Measurements from ENCODE around the gene C1QB. TPM values are rescaled to one million over a fixed set of nuclear protein-coding genes. Genes with fewer than 3 reads are reported as not detected.
"Not testable (repeated sequence)": the region's sequence is repeated elsewhere in the genome, so short reads cannot be mapped to it uniquely, and the experiment has no call there.

The C1QB gene
- polyA plus RNA-seq, 4 donors = 9.0 to 31.9 (median 10.1) TPM

DNA sequence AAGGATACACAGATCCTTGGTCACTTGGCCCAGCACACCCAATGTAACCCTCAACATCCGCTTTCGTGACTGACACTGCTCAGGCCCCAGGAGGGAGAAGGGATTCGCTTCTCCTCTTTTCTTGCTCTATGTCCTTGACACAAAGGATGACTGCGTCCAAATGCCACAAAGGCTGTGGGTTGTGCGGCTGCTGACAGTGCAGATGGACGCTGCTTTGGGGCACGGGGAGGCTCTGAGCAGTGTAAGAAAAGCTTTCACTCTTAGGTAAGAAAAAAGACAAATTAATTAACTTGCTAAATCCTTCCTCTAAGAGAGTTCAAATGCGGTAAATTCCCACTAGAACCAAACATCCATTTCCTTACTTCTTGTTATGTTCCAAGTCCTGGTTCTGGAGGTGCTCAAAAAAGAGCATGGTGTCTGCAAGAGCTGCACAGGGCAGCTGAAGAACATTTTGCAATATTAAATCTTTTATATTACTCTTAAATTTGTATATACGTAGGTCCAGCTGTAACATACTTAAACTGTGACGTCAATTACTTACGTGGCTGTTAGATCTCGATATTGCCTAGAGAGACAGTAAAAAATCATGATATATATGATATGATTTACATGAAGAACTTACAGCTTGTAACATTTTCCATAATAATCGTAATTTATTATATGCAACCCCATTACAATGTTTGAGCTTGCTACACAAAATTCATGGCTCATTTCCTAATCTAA lies 38.2 kb downstream of the C1QB start:
- no peak for DNase-seq (ENCODE audit: low read depth in 4 of 4, low spot score in 3 of 4)

DNA sequence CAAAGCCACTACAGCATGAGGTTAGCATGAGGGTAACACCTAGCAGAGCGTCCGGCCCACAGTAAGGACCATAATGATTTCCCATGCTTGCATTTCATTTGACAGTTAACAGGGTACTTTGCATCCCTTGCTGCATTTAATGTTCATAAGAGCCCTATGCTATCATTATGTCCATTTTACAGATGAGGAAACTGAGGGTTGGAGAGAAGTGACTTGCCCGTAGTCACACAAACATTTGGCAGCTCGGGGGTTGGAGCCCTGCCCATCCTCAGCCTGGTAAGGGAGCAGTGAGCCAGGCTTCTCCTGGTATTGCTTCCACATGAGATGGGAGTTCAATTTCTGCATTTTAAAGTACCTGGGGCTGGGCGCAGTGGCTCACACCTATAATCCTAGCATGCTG lies 41.1 kb downstream of the C1QB start:
- no peak for DNase-seq (ENCODE audit: low read depth in 4 of 4, low spot score in 3 of 4)

DNA sequence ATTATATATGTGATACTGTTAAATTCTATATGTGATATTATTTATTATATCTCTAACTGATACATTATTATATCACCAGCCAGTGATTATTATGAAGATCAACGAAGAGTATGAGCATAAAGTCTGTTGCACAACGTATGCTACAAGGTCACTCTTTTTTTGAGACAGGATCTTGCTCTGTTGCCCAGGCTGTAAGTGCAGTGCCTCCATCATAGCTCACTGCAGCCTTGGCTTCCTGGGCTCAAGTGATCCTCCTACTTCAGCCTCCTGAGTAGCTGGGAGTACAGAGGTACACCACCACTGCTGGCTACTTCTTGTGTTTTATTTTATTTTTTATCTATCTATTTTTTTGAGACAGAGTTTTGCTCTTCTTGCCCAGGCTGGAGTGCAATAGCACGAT lies 43.6 kb downstream of the C1QB start:
- no peak for DNase-seq (ENCODE audit: low read depth in 4 of 4, low spot score in 3 of 4)

DNA sequence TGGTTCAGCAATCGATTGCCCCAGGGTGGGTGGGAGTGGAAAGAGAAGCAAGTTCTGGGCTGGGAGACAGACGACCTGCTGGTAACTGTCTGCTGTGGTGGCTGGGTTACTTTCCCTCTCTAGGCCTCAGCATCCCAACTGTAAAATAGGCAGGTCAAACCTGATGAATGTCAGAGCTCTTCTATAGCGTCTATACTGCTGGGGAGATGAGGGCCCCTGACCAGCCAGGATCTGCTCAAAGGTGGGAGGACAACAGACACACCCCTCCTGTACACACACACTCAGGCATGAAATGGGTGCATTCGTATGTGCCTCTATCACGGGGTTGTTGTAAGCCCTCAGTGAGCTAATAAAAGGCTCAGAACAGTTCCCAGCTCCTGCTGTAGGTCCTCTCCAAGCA lies 44.9 kb downstream of the C1QB start:
- no peak for DNase-seq (ENCODE audit: low read depth in 4 of 4, low spot score in 3 of 4)

DNA sequence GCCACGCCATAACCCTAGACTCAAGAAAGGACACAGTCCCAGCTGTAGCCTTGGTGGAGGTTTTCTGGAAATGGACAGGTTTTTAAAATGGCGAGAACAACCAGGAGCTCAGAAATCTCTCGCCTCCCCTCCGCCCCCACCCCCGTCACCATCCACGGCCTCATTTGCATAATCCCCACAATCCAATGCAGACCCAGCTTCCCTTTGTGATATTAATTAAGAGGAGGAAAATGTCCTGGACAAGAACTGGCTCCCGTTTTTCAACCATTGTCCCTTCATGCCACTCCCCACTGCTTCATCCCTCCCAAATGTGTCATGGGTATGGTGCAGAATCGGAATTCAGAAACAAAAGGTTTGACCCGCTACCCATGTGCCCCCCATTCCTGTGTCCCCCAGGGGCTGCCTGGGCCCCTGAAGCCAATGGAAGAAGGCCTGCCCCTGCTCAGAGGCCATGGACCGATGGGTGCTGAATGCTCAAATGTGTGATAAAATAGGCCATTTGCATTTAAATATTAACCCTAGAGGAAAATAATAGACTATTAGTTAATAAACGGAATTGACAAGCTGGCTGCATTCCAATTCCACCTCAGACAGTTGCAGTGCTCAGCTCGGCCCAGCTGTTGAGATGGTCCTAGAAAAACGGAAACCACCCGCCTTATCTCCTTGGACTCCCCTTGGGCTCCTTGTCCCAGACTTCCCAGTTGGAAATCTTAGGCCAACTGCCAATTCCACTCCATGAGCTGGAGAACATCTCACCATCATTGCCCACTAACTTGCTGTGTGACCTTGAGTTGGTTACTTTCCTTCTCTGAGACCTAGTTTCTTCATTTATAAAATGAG lies 46.9 kb downstream of the C1QB start:
- DNase-seq (ENCODE audit: low read depth in 4 of 4, low spot score in 3 of 4) = no peak

DNA sequence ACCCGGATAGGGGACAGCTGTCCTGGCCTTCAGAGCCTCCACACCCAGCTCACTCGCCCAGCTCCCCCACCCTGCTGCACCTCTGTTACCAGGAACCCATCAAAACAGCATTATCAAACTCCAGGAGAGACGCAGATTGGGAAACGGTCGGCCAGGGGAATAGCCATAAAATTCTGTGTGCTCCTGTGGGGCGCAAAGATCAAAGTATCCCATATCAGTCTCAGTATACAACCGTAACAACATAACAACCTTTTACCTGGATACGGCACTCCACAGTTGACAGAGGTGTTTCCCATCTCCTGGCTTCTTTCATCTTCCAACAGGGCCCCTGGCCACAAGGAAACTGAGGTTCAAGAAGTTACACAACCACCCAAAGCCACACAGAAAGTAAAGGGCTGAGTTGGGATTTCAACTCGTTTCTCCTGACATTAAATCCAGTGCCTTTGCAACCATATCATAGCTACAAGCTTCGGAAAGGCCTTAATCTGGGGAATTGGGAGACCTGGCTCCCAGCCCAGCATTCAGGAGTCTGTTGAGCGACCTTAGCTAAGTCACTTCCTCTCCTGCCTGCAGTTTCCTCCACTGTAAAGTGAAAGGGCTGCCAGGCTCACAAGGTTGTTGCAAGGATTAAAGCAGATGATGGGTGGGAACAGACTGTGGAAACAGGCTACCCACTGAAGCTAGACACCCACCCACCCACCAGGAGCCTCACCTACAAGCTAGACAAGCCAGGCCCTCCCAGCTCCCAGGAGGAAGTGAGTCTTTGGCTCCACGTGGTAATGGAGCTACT lies 49.5 kb downstream of the C1QB start:
- DNase-seq (ENCODE audit: low read depth in 4 of 4, low spot score in 3 of 4) = no peak

DNA sequence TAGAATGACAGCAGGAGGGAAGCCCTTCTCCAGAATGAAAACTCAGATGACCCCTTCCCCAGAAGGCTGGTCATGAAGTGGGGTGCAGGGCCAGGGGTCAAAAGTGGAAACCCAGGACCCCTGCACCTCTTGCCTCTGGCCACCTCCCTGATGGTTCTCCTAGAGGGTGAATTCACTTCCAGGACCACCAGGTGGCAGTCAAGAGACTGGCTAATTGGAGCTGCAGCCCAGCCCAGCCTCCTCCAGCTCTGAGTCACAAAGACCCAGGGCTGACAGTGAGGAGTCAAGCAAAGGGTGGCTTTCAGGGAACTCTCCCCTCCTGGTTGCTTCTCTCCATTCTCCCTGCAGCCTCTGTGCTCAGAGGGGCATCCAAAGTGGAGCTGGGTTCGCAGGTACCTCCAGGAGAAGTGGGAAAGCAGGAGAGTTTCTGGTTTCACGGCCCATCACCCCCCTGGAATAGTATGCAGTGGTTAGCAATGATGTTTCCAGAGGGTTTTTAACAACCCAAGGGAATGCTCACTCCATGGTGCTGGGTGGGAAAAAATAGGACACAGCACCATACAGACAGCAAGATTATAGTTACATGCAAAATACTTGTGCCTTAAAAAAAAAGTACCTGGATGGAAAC lies 51.5 kb downstream of the C1QB start:
- DNase-seq (ENCODE audit: low read depth in 4 of 4, low spot score in 3 of 4) = peak in 2 of 4 donors; percentile 49 to 58

DNA sequence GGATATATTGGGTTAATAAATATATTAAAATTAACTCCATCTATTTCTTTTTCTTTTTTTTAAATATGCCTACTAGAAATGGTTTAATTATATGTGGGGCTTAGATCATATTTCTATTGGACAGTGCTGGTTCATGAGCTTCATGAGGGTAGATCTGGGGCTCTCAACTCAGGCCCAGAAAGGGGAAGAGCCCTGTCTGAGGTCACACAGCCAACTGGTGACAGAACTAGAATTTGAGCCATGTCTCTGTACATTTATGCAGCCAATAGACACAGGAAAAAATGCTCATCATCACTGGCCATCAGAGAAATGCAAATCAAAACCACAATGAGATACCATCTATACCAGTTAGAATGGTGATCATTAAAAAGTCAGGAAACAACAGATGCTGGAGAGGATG lies 52.5 kb downstream of the C1QB start:
- no peak for DNase-seq (ENCODE audit: low read depth in 4 of 4, low spot score in 3 of 4)

DNA sequence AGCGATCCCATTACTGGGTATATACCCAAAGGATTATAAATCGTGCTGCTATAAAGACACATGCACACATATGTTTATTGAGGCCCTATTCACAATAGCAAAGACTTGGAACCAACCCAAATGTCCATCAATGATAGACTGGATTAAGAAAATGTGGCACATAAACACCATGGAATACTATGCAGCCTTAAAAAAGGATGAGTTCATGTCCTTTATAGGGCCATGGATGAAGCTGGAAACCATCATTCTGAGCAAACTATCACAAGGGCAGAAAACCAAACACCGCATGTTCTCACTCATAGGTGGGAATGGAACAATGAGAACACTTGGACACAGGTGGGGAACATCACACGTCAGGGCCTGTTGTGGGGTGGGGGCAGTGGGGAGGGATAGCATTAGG lies 53.1 kb downstream of the C1QB start:
- not testable (repeated sequence) for DNase-seq (ENCODE audit: low read depth in 4 of 4, low spot score in 3 of 4)

DNA sequence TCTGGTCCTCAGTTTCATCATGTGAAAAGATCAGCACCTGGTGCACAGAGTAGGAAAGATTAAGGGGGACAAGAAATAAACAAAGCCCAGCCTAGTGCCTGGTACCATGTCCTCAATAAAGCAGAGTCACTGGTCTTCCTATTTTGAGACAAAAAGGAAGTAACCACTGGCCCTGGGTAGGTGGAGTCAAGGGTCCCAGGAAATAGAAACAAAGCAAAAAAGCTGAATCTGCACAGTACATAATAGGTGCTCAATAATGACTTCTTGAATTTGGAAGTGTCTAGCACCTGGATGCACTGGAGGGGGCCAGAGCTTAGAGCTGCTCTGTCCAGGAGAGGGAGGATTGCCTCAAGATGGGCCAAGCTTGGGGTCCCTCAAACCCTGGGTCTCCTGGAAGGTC lies 55.7 kb downstream of the C1QB start:
- no peak for DNase-seq (ENCODE audit: low read depth in 4 of 4, low spot score in 3 of 4)

DNA sequence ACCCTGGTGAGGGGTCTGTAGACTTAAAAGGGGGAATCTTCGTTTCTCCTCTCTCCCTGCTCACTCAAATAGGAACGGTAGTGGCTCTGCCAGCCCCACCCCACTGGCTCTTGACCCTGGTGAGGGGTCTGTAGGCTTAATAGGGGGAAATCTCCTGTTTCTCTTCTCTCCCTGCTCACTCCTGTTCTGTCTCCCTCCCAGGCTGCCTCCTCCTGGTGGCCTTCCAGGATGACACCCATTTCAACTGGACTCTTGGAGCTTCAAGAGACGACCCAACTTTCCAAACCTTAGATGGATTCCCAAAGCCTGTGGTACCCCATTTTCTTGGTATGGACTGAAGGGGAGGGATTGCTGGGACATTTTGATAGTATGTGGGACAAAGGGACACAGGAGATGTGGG lies 56.2 kb downstream of the C1QB start:
- no peak for DNase-seq (ENCODE audit: low read depth in 4 of 4, low spot score in 3 of 4)

DNA sequence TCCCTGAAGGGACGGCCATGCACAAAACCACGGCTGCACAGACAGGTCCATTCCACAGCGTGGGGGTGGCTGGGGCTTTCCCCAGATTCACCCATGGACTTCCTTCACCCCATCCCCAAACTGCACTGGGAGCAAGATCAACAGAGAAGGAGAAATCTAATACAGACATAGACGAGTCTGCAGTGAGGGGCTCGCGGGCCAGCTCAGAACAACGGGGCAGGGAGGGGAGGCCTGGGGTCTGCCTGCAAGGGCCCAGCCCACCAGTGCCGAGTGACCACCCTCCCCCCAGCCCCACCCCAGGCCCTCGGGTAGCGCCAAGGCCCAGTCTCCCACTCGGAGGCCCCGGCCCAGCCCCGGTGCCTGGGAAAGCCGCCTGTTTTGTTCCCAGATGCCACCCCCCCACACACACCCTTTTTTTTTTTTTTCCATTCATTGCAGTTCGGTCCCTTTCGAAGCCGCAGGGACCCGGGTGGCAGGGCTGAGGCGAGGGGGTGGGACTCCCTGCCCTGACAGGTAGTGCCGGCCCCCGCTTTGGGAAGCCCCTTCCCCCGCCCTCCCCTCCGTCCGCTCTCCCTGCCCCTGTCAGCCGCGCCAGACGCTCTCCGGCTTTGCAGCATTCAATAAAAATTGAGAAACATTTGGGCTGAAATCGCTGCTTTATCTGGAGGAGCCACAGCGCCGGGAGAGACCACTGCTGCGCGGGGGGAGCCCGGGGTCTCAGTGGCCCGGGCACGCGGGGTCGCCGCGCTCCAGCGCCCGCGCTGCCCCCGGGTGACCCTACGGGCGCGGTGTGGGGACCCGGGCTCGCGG lies 57.1 kb downstream of the C1QB start:
- DNase-seq (ENCODE audit: low read depth in 4 of 4, low spot score in 3 of 4) = peak in 1 of 4 donors; percentile 52

DNA sequence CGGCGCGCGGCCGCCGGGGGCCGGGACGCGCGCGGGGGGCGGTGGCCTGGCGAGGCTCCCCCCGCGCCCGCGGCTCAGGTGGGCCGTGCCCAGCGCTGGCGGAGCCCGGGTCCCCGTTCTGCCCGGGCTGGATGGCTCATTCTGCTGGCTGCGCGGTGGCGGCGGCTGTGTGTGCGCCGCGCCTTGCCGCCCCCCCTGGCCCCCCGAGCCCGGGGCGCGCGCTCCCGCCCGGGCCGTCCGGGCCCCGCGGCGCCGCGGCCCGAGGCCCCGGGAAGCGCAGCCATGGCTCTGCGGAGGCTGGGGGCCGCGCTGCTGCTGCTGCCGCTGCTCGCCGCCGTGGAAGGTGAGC lies 57.6 kb downstream of the C1QB start, which contains the start of gene EPHB2:
Gene EPHB2, plus strand, starts transcription at position 139 of the 349 bp plus-strand sequence. Its CDS starts 144 bp downstream, at position 283.
- DNase-seq (ENCODE audit: low read depth in 4 of 4, low spot score in 3 of 4) = no peak

DNA sequence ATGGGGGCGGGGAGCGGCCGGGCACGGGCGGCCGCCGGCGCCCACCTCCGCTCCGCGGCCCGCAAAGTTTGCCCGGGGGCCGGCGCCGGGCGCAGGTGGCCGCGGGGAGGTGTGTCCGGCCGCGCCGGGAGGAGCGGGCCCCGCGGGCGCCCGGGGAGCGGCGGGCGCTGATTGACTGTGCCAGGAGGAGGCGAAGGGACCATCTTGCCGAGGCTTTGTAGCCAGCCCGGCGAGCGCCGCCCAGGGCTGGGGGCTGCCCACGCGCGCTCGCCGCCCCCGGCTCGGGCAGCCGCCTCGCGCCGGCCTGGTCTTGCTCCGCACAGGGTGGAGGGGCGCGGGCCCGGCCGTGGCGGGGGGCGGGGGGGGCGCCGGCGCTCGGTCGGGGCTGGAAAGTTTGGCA lies 58.0 kb downstream of the C1QB start:
- no peak for DNase-seq (ENCODE audit: low read depth in 4 of 4, low spot score in 3 of 4)

Other genes with a start within 250 kb of the C1QB start
- 10 to 100 TPM; 15.3 to 21.0 (median 18.8) TPM for gene ZBTB40, start 201.4 kb upstream of the C1QB start, polyA plus RNA-seq (ENCODE audit: insufficient read length in 4 of 4)
- gene EPHA8, start 89.7 kb upstream of the C1QB start, polyA plus RNA-seq (ENCODE audit: insufficient read length in 4 of 4) = 1 to 10 TPM in 3 of 4 donors, not detected in 1; 1.2 to 2.0 (median 1.6) TPM
- gene C1QA, start 16.6 kb upstream of the C1QB start, polyA plus RNA-seq (ENCODE audit: insufficient read length in 4 of 4) = 10 to 100 TPM; 13.2 to 46.0 (median 15.8) TPM
- 10 to 100 TPM; 11.8 to 35.1 (median 14.6) TPM for gene C1QC, start 9.6 kb upstream of the C1QB start, polyA plus RNA-seq (ENCODE audit: insufficient read length in 4 of 4)
- 10 to 100 TPM; 12.4 to 67.9 (median 14.5) TPM for gene EPHB2, start 57.6 kb downstream of the C1QB start, polyA plus RNA-seq (ENCODE audit: insufficient read length in 4 of 4)

Data from left renal pelvis (tissue), 4 donors.